Measurements from ENCODE around the gene IMP4. TPM values are rescaled to one million over a fixed set of nuclear protein-coding genes. Genes with fewer than 3 reads are reported as not detected.

The IMP4 gene, protein sequence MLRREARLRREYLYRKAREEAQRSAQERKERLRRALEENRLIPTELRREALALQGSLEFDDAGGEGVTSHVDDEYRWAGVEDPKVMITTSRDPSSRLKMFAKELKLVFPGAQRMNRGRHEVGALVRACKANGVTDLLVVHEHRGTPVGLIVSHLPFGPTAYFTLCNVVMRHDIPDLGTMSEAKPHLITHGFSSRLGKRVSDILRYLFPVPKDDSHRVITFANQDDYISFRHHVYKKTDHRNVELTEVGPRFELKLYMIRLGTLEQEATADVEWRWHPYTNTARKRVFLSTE
- total RNA-seq, result 100 to 1,000 TPM in 2 of 3 donors, 10 to 100 TPM in 1; 94.7 to 114 (median 113) TPM

- intact Hi-C loops (cut with DNase I; ENCODE audit: low total_unique reads), result no loop called here
- H3K36me3 ChIP-seq, result peaks cover 10% of the 10 kb centered on the region
- H3K27me3 ChIP-seq, result no peaks in the 10 kb centered on the region
Measured at GRCh38 chr2:130342533-130343275, at the start of gene IMP4. Gene IMP4, plus strand, starts transcription at chr2:130342897. Its CDS starts 36 bp downstream, at chr2:130342933.

DNA sequence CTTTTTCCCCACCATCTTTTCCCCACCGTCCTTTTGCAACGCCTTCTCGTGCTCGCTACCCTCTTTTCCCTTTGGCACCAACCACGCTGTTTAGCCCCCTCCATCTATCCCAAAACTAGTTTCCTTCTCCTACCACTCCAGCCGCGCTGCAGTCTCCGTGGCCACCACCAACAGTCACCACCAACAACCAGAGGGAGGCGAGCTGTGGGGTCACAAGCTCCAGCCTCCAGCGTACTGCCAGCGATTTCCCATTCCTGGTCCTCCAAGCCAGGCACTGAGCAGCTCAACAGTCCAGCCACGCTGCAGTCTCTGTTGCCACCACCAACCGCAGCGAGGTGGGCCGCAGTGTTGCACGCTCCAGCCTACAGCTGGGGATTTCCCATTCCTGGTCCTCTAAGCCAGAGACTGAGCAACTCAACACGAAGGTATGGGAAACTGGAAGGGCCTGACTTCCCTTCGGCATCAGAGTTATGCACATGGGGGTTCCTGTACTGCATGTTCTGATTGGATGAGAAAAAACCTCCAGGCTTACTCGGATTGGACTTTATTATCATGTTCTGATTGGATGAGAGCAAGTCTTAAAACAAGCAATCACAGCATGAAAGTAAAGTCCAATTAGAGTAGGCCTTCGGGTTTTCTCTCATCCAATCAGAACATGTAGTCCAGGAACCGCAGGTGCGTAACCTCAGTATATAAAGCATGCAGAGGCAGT lies 42.3 kb upstream of the IMP4 start:
- Histone ChIP-seq H3K27me3 (no peaks in the 10 kb centered on the region), H3K27ac (no peak overlapping the region), H3K36me3 (no peaks in the 10 kb centered on the region), H3K4me3 (no peak overlapping the region), H3K9me3 (no peaks in the 10 kb centered on the region), H3K4me1 (no peaks in the 10 kb centered on the region)
- TF ChIP-seq, protein P1, sequence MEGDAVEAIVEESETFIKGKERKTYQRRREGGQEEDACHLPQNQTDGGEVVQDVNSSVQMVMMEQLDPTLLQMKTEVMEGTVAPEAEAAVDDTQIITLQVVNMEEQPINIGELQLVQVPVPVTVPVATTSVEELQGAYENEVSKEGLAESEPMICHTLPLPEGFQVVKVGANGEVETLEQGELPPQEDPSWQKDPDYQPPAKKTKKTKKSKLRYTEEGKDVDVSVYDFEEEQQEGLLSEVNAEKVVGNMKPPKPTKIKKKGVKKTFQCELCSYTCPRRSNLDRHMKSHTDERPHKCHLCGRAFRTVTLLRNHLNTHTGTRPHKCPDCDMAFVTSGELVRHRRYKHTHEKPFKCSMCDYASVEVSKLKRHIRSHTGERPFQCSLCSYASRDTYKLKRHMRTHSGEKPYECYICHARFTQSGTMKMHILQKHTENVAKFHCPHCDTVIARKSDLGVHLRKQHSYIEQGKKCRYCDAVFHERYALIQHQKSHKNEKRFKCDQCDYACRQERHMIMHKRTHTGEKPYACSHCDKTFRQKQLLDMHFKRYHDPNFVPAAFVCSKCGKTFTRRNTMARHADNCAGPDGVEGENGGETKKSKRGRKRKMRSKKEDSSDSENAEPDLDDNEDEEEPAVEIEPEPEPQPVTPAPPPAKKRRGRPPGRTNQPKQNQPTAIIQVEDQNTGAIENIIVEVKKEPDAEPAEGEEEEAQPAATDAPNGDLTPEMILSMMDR (IDR thresholded peaks at IDR 0.05), result no peak
- TF ChIP-seq POLR2A (IDR thresholded peaks at IDR 0.05), result no peak
- intact Hi-C loops (cut with DNase I; ENCODE audit: low total_unique reads), result no loop called here
- DNase-seq (ENCODE audit: low spot score in 2 of 2), result no peak

More at GRCh38 chr2:130342533-130343275, at the start of gene IMP4:
- H3K9me3 ChIP-seq, result no peaks in the 10 kb centered on the region
- peak within 1 kb of the TSS; percentile 73 to 88 (median 81) for H3K4me3 ChIP-seq
- peak; percentile 96 to 99 for DNase-seq (ENCODE audit: low spot score in 2 of 2)
- TF ChIP-seq POLR2A (IDR thresholded peaks at IDR 0.05), result peak; percentile 30
- TF ChIP-seq, protein P1 (IDR thresholded peaks at IDR 0.05), result peak in 1 of 3 donors; percentile 24
- peak; percentile 56 to 81 (median 71) for TF ChIP-seq POLR2AphosphoS5 (IDR thresholded peaks at IDR 0.05)
- peak within 1 kb of the TSS; percentile 87 to 90 for H3K27ac ChIP-seq
- H3K4me1 ChIP-seq, result peaks cover 0 to 7% of the 10 kb centered on the region in 2 donors

DNA sequence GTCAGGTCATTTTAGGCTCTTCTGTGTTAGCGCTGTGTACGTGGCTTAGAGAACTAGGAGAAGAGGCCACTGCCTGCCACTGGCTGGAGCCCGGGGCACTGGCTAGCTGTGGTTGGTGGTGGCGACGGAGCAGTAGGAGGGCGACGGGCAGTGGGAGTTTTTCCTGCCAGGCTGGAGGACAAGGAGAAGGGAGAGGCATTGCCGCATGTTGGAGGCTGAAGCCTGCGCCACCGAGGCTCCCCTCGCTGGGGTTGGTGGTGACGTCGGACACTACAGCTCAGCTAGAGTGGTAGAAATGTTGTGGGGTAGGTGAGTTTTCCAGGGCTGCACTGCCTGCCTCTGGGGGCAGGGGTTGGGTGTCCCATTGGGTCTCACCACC lies 41.7 kb upstream of the IMP4 start:
- TF ChIP-seq POLR2A (IDR thresholded peaks at IDR 0.05), result no peak
- TF ChIP-seq, protein P1 (IDR thresholded peaks at IDR 0.05), result no peak
- no peak for TF ChIP-seq POLR2AphosphoS5 (IDR thresholded peaks at IDR 0.05)

GRCh38 chr2:130302164-130302886 lies 40.4 kb upstream of the IMP4 start:
- no peaks in the 10 kb centered on the region for H3K4me1 ChIP-seq
- H3K9me3 ChIP-seq, result no peaks in the 10 kb centered on the region
- H3K4me3 ChIP-seq, result no peak overlapping the region
- H3K27me3 ChIP-seq, result no peaks in the 10 kb centered on the region
- no peaks in the 10 kb centered on the region for H3K36me3 ChIP-seq
- TF ChIP-seq, protein P1 (IDR thresholded peaks at IDR 0.05), result no peak
- TF ChIP-seq POLR2A (IDR thresholded peaks at IDR 0.05) (no peak), POLR2AphosphoS5 (IDR thresholded peaks at IDR 0.05) (no peak)
- H3K27ac ChIP-seq, result no peak overlapping the region
- intact Hi-C loops (cut with DNase I; ENCODE audit: low total_unique reads), result no loop called here
- DNase-seq (ENCODE audit: low spot score in 2 of 2), result no peak

More for the DNA sequence above, 41.7 kb upstream of the IMP4 start:
- no peak for DNase-seq (ENCODE audit: low spot score in 2 of 2)
- Histone ChIP-seq H3K27ac (no peak overlapping the region), H3K4me1 (no peaks in the 10 kb centered on the region), H3K9me3 (no peaks in the 10 kb centered on the region), H3K4me3 (no peak overlapping the region), H3K27me3 (no peaks in the 10 kb centered on the region), H3K36me3 (no peaks in the 10 kb centered on the region)
- intact Hi-C loops (cut with DNase I; ENCODE audit: low total_unique reads), result no loop called here

Data from breast epithelium (tissue), 4 donors.